HG03342 (cell line): ENCODE measurements around the gene DGCR6L.
"Not testable (repeated sequence)": the region's sequence is repeated elsewhere in the genome, so short reads cannot be mapped to it uniquely, and the experiment has no call there.

Experiments
- ATAC-seq: cut with Tn5 transposase; IDR thresholded peaks from one replicate; pipeline ENCODE4 v1.9.1; 2021; ENCODE audit warnings: mild to moderate bottlenecking, moderate library complexity; ENCODE audit not compliant: unreplicated experiment

The DGCR6L gene

GRCh38 chr22:20319745-20320658, at the start of gene DGCR6L:
Gene DGCR6L, minus strand, starts transcription at chr22:20320060. Its CDS starts 72 bp downstream, at chr22:20319988.
- ATAC-seq, result peak; percentile 57

- ATAC-seq, result not testable (repeated sequence)
These were observed 49.0 kb upstream of the DGCR6L start for GRCh38 chr22:20368875-20369274.

- not testable (repeated sequence) for ATAC-seq
These were observed 47.0 kb upstream of the DGCR6L start for GRCh38 chr22:20366841-20367240.

GRCh38 chr22:20364335-20365260, 44.7 kb upstream of the DGCR6L start:
- ATAC-seq, result not testable (repeated sequence)

- not testable (repeated sequence) for ATAC-seq
These were observed 42.5 kb upstream of the DGCR6L start for GRCh38 chr22:20362403-20362802.

- not testable (repeated sequence) for ATAC-seq
These were observed 41.9 kb upstream of the DGCR6L start for GRCh38 chr22:20361752-20362229.

- ATAC-seq, result not testable (repeated sequence)
These were observed 41.2 kb upstream of the DGCR6L start for GRCh38 chr22:20360866-20361751.

GRCh38 chr22:20360261-20360660, 40.4 kb upstream of the DGCR6L start:
- ATAC-seq, result not testable (repeated sequence)

GRCh38 chr22:20358503-20359239, 38.8 kb upstream of the DGCR6L start:
- ATAC-seq, result not testable (repeated sequence)

- not testable (repeated sequence) for ATAC-seq
These were observed 38.1 kb upstream of the DGCR6L start for GRCh38 chr22:20357967-20358366.

GRCh38 chr22:20356906-20357305, 37.0 kb upstream of the DGCR6L start:
- not testable (repeated sequence) for ATAC-seq

- ATAC-seq, result not testable (repeated sequence)
These were observed 36.2 kb upstream of the DGCR6L start for GRCh38 chr22:20355939-20356636.

GRCh38 chr22:20354238-20354975, 34.5 kb upstream of the DGCR6L start:
- no peak for ATAC-seq

GRCh38 chr22:20352536-20352935, 32.7 kb upstream of the DGCR6L start:
- ATAC-seq, result not testable (repeated sequence)

GRCh38 chr22:20346553-20346952, 26.7 kb upstream of the DGCR6L start:
- ATAC-seq, result not testable (repeated sequence)

- not testable (repeated sequence) for ATAC-seq
These were observed 18.4 kb upstream of the DGCR6L start for GRCh38 chr22:20338291-20338690.

- not testable (repeated sequence) for ATAC-seq
These were observed 17.9 kb upstream of the DGCR6L start for GRCh38 chr22:20337807-20338206.

- ATAC-seq, result not testable (repeated sequence)
These were observed 16.7 kb upstream of the DGCR6L start for GRCh38 chr22:20336561-20336960.
